Left colon (tissue), 2 donors: ENCODE results near the gene MELTF. TPM values are rescaled to one million over a fixed set of nuclear protein-coding genes. Genes with fewer than 3 reads are reported as not detected.

Experiments
- ATAC-seq: fragments of 200-7000 bp; cut with Tn5 transposase; one replicate; pipeline ENCODE4 v1.9.1; 2020; ENCODE audit warnings: mild to moderate bottlenecking, moderate library complexity
- DNase-seq, 2 donors: peaks; one replicate each; pipeline ENCODE4 v3.0.0-alpha.2; 2020
- intact Hi-C, 2 donors: fragments of 100-400 bp; cut with DNase I in 1 of 2; cut with micrococcal nuclease in 1 of 2; formaldehyde crosslinking; loops; one replicate each; pipeline versions ENCODE4 v1.11.2 to v1.14.0; 2022; cut with DNase I, micrococcal nuclease
- total RNA-seq, 2 donors: library from RNA; stranded (reverse); fragmentation: NEBNext Ultra II Directional; extraction: Animal tissue kit (Norgen Biotek cat#: 25700); gene quantifications; one replicate each; pipeline ENCODE4 v1.2.1, GENCODE V29; 2021
- donor health status: DM: no; HTN: no; CAD: no.
- donor health status: DM: yes; HTN: yes; CAD: no.

MELTF gene
- total RNA-seq, 2 donors from 2014 or later = 14.4 to 32.1 TPM

DNA sequence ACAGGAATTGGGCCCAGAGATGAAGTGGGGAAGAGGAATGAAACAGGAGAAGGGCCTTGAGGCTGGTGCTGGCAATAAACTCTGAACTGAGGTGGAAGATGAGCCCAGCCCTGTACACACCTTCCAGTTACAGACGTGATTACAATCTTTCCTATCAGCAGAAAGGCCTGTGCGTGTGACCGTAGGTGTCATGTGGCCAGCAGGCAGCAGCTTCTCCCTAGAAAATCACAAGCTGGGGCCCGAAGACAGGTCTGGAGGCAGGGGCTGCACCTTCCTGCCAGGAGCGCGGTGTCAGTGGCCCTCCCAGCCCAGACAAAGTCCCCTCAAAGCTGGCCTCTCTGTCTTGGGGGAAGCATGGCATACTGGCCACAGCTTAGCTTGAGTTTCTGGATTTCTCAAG lies 44.3 kb downstream of the MELTF start:
- intact Hi-C loops = no loop called here
- ATAC-seq = peak; percentile 64
- DNase-seq = peak in 1 of 2 donors; percentile 25

- intact Hi-C loops = no loop called here
- DNase-seq (no peak), ATAC-seq (no peak)
These were observed 46.4 kb downstream of the MELTF start for GRCh38 chr3:196983186-196983585.

- ATAC-seq (no peak), DNase-seq (no peak)
- intact Hi-C loops = no loop called here
These were observed 48.0 kb downstream of the MELTF start for GRCh38 chr3:196981657-196982056.

DNA sequence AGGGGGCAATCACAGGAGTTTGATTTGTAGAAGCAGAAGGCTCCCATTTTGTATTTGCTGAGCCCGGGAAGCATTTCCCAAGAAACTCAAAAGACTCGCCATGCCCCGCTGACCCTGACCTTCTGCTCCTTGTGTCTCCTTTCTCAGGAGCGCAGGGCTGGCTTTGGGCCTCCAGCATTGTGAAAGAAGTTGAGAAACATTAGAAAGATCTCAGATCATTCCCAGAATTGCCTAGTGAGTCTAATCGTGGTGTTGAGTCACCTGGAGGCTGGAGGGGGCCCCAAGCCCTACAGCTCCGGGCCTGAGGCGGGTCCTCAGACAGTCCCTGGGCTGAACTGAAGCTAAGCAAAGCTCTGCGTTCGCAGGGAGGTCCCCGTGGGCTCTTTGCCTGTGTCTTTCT lies 50.1 kb downstream of the MELTF start:
- intact Hi-C loops = loop anchor here in 1 of 2 donors (10.0 kb wide), 1 partner anchor 135 kb away; no protein-coding TSS in a partner anchor
- no peak for ATAC-seq
- DNase-seq = no peak

DNA sequence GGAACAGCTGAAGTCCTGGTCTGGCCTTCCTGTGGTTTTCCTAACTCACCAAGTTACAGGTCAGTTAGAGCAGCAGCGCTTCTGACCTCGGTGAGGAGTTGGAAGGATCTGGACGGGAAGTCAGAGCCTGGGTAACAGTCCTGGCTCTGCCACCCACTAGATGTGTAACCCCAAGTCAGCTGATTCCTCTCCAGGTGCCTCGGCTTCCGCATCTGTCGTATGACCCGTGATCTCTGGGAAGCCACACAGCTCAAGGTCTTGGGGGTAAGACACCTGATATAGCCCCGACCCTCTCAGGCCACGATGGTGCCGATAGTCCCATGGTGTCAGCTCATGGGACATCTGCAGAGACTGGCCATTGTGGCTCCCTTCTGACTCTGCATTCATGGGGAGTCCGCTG lies 52.7 kb downstream of the MELTF start:
- no peak for ATAC-seq
- intact Hi-C loops = loop anchor here in 1 of 2 donors (10.0 kb wide), 1 partner anchor 132 kb away; no protein-coding TSS in a partner anchor
- DNase-seq = no peak

GRCh38 chr3:196975349-196975748 lies 54.3 kb downstream of the MELTF start:
- DNase-seq = no peak
- intact Hi-C loops = loop anchor here in 1 of 2 donors (10.0 kb wide), 1 partner anchor 131 kb away; no protein-coding TSS in a partner anchor
- ATAC-seq = no peak

GRCh38 chr3:196974661-196975060 lies 55.0 kb downstream of the MELTF start:
- intact Hi-C loops = loop anchor here in 1 of 2 donors (10.0 kb wide), 1 partner anchor 130 kb away; no protein-coding TSS in a partner anchor
- ATAC-seq = no peak
- no peak for DNase-seq

DNA sequence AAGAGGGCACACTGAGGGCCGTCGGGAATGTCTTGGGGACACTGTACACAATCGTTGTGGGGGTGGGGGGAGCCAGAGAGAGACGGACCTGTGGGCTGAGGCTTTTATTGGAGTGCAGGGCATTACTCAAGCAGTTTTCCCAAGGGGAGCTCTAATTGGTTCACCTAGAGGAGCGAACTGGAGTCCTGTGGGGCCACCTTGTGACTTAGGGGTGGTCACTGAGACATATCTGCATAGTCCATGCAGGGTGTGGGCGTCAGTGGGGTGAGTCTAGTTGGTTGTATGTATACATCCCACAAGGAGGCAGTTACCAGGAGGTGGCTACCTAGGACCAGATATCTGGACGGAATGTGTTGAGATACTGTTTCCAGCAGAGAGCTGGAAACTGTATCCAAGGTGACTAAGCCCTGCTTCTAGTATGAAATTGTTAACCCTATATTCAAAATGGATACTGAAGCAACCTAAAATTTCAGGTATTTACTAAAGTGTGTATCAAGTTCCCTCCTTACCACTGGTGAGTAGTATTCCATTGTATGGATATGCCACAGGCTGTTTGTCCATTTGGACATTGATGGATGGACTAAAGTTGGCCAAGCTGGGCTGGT lies 58.4 kb downstream of the MELTF start:
- DNase-seq = no peak
- intact Hi-C loops = loop anchor here in 1 of 2 donors (10.0 kb wide), 1 partner anchor 126 kb away; no protein-coding TSS in a partner anchor
- no peak for ATAC-seq

DNA sequence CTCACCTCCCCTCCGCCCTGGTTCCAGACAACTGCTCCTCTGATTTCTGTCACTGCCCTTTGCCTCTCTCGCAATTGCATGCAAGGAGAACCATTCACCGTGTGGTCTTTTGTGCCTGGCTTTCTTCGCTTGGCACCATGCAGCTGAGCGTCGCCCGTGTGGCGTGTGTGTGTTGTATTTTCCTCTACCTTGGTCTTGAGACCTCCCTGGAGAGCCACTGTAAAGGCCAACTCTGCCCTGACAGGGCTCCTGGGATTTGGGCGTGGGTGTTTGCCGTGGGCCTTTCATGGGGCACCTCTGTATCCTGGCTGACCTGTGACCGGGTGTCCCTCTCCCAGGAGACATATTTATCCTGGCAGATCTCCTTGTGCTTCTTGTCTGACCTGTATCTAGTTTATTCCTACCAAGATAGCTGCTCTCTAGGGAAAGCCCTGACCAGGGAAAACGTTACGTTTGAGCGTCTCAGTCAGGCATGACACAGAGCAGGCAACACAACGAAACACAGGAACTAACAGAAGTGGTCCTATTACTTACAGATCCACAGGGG lies 59.0 kb downstream of the MELTF start:
- intact Hi-C loops = loop anchor here in 1 of 2 donors (10.0 kb wide), 1 partner anchor 126 kb away; no protein-coding TSS in a partner anchor
- ATAC-seq = no peak
- no peak for DNase-seq

DNA sequence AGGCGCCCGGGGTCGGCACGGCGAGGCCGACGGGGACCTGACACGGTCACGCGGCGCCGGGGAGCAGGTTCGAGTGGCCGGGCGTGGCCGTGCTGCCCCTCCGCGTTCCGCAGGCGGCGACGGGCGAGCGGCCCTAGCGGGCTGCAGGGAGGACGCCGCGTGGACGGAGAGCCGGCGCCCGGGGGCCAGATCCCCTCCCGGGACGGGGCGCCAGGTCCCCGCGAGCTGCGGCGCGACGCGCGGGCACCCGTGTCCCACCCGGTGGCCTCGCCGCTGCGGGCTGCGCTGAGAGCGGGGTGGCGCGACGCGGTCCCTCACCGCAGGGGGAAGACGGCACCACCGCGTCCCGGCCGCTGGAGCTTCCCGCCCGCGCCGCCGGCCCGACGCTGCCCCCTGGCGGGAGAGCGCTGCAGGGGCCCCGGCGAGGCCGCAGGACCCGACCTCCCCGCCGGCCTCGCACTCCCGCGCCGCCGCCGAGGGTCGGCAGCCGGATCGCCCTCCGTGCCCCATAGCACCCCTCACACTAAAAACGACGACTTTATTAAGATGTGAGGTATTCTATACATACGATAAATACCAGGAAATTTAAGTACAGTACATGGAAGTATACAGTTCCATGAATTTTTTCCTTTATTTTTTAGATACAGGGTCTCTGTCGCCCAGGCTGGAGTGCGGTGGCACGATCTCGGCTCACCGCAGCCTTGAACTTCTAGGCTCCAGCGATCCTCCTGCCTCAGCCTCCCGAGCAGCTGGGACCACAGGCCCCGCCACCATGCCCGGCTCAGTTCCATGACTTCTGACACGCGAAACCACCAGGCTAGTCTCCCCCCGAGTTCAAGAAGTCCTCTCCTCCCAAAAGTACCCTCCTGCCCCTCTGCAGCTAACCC lies 59.7 kb downstream of the MELTF start:
- ATAC-seq = peak; percentile 66
- DNase-seq = peak in 1 of 2 donors; percentile 76
- intact Hi-C loops = loop anchor here in 1 of 2 donors (10.0 kb wide), 1 partner anchor 125 kb away; no protein-coding TSS in a partner anchor

DNA sequence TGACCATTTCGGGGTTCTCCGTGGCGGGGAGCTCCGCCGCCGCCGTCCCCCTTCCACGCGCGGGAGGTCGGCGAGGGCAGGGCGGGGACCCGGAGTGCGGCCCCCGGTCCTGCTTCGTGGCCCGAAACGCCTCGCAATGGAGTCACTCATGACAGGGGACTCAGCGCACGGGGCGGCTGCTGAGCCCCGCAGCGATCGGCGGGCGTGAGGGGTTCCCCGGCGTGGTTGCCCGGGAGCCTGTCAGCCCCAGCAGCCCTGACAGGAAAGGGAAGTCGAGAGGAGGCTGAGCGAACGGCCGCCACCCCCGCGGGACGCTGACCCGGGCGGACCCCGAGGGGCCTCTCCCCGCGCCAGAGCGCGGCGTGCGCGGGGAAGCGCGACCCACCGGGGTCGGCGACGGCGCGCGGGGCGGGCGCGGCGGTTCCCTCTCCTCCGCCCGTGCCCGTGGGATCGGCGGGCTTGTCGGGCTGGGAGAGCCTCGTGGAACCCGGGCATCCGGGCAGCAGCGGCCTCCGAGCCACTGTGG lies 60.4 kb downstream of the MELTF start:
- peak; percentile 33 for ATAC-seq
- DNase-seq = peak in 1 of 2 donors; percentile 51
- intact Hi-C loops = no loop called here

- intact Hi-C loops = no loop called here
- ATAC-seq (peak; percentile 78), DNase-seq (peak in 1 of 2 donors; percentile 75)
These were observed 61.1 kb downstream of the MELTF start, which contains the start of gene PIGZ for GRCh38 chr3:196968233-196969133. TSS of gene PIGZ (minus strand) at chr3:196968833. CDS start at chr3:196952031, 16,802 bp downstream.

DNA sequence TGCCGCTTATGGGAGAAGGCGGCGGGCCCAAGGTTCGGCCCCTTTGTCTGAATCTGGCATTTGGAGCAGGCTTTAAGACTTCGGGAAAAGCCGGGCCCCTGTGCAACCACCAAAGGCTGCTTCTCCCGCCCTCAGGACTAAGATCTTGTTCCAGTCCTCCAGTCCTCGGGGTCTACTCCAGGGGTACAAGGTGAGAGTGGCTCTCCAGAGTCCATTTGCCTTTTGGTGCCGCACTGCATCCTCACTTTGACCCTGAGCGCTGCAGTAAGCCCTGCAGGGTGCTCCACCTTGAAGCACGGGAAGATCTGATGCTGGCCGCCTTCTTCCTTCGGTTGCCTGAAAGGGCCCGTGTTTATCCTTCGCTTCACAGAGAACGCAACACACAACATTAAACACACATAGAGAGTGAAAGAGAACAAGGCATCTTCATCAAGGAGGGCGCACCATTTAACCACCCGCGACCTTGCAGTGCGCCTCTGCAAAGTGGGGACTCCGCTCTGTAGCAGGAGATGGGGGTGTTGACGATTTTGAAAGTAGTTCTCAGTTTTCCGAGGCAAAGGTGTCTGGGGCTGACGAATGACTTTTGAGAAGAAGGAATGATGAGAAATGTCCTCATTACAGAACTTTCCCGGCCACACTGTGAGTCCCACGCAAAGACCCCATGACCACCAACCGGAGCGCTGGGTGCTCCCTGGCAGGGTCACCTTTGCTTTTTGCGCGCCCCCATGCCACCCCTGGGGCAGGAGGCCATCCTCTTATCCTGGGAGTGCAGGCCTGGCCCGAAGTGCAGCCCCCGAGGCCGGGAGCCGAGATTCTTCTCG lies 62.0 kb downstream of the MELTF start:
- intact Hi-C loops = no loop called here
- DNase-seq = no peak
- no peak for ATAC-seq

DNA sequence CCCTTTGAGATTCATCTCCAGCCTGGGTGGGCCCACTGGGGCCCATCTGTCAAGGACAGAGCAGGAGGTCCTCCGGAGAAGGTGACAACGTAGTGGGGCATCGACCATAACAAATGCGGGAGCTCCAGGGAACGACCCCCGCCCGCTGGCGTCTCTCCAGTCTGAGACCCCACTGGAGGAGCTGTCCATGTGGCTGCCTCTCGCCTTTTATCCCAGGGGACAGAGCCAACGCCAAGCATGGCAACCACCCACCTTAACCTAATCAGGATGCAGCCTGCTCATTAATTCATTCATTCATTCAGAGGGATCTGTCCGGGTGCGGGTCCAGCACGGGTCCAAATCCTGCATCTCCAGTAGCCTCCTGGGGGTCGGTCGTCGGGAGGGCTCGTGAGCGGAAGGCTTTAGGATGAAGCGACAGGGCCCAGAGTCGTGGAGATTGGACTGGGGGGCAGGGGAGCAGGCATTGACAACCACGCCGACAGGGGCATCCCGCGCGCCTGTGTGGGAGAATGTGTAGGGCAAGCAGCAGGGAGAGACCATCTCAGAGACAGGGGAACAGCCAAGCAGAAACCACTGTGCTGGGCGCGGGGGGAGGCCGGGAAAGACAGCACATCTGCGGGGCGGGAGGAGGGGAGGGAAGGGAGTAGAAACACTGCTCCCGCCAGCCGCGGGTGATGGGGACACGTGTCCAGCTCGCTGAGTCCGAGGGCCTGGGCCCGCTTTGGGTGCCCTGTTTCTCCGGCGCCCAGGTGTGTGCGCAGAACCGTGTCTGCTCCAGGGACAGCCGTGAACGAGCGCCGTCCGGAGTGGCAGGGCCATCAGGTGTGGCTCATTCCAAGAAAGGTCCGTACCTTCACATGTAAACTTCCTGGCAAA lies 62.9 kb downstream of the MELTF start:
- intact Hi-C loops = no loop called here
- ATAC-seq (no peak), DNase-seq (no peak)

DNA sequence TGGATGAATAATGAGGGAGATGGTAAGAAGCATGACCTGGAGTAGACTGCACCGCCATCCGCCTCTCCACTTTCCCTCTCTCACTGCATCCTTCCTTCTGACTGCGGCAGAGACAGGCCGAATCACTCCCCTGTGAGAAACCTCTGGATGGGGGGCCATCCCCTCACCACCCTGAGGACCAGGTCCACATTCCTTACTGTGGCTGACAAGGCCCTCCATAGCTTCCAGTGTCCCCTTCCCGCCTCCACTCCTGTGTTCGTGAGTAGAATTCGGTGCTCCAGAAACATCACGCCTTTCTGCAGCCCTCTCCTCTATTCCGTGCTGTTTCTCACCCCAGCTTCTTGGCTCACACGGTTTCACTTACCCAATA lies 63.8 kb downstream of the MELTF start:
- no peak for ATAC-seq
- intact Hi-C loops = no loop called here
- no peak for DNase-seq

GRCh38 chr3:196965112-196965803 lies 64.4 kb downstream of the MELTF start:
- intact Hi-C loops = no loop called here
- ATAC-seq (no peak), DNase-seq (no peak)
